Large intestine (tissue), 3 donors: ENCODE measurements around the gene RAX2. TPM values are rescaled to one million over a fixed set of nuclear protein-coding genes. Genes with fewer than 3 reads are reported as not detected.

ENCODE experiments used
- DNase-seq, 2 donors: peaks; one replicate each; pipeline versions ENCODE4 v3.0.0 to v3.0.0-alpha.2; 2013
- H3K27ac ChIP-seq: one replicate; pipeline ENCODE4 v1.5.1; 2013; ENCODE audit warnings: low read length
- H3K27me3 ChIP-seq: 2 replicates; pipeline ENCODE4 v1.6.1; 2013; ENCODE audit warnings: low read length; ENCODE audit not compliant: control insufficient read depth, insufficient read depth
- H3K36me3 ChIP-seq: 2 replicates; pipeline ENCODE4 v1.6.1; 2013; ENCODE audit warnings: low read length; ENCODE audit not compliant: control insufficient read depth, insufficient read depth
- H3K4me1 ChIP-seq: one replicate; pipeline ENCODE4 v1.6.1; 2013; ENCODE audit warnings: low read length; ENCODE audit not compliant: control insufficient read depth, insufficient read depth
- H3K4me3 ChIP-seq: one replicate; pipeline ENCODE4 v1.5.1; 2013; ENCODE audit warnings: low read length
- H3K9me3 ChIP-seq: one replicate; pipeline ENCODE4 v1.6.1; 2013; ENCODE audit warnings: mild to moderate bottlenecking, low read depth, low read length, moderate library complexity; ENCODE audit not compliant: control insufficient read depth
- WGBS: methylation state at CpG from one replicate; pipeline ENCODE4 v1.1.5; 2013; ENCODE audit warnings: low lambda C conversion rate; ENCODE audit not compliant: insufficient coverage; 5-methylcytosine and 5-hydroxymethylcytosine counted together
- polyA plus RNA-seq: library from polyadenylated mRNA; unstranded; fragments of 120-200 nt; gene quantifications from one replicate; pipeline ENCODE4 v1.2.1, GENCODE V29; 2013

The RAX2 gene
- polyA plus RNA-seq, 1 donor = 0.01 TPM

DNA sequence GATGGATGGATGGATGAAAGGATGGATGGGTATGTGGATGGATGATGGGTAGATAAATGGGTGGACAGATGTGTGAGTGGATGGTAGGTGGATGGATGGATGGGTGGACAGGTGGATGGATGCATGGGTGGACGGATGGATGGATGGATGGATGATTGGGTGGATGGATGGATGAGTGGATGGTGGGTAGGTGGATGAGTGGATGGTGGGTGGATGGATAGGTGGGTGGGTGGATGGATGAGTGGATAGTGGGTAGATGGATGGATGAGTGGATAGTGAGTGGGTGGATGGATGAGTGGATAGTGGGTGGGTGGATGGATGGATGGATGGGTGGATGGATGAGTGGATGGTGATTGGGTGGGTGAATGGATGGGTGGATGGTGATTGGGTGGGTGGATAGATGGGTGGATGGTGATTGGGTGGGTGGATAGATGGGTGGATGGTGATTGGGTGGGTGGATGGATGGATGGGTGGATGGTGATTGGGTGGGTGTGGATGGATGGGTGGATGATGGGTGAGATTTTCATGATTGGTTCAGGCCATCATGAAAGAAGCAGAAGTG is 4.5 kb upstream of the RAX2 start:
- Histone ChIP-seq H3K36me3 (no peaks in the 10 kb centered on the region), H3K4me3 (no peak overlapping the region), H3K4me1 (no peaks in the 10 kb centered on the region), H3K27ac (no peak overlapping the region), H3K27me3 (no peaks in the 10 kb centered on the region), H3K9me3 (peaks cover 14% of the 10 kb centered on the region)
- DNase-seq = no peak
- WGBS = 100% methylated on average over 1 of the region's 1 CpG

- Histone ChIP-seq H3K4me1 (no peaks in the 10 kb centered on the region), H3K36me3 (no peaks in the 10 kb centered on the region), H3K27ac (no peak overlapping the region), H3K27me3 (no peaks in the 10 kb centered on the region), H3K9me3 (peaks cover 11% of the 10 kb centered on the region), H3K4me3 (no peak overlapping the region)
- no CpG with 5 or more reads among the region's 5 CpGs for WGBS
- no peak for DNase-seq
Observed at GRCh38 chr19:3775831-3776230, 3.8 kb upstream of the RAX2 start.

DNA sequence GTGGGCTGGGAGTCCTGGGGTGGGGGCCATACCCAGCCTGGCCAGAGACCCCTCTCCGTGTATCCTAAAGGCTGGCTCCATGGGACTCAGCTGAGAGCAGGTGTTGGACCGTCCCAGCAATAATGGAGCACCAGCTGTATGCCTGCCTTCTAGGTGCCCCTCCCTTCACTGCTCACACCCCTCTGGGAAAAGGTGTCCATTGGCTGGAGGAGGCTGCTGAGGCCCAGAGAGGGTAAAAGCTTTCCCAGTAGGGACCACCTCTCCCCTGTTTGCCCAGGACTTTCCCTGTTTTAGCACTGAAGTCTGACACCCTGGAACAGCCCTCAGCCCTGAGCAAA is 3.3 kb upstream of the RAX2 start:
- H3K4me3 ChIP-seq = no peak overlapping the region
- no CpG with 5 or more reads among the region's 2 CpGs for WGBS
- DNase-seq = no peak
- peaks cover 8% of the 10 kb centered on the region for H3K9me3 ChIP-seq
- no peaks in the 10 kb centered on the region for H3K4me1 ChIP-seq
- no peak overlapping the region for H3K27ac ChIP-seq
- H3K36me3 ChIP-seq = no peaks in the 10 kb centered on the region
- H3K27me3 ChIP-seq = no peaks in the 10 kb centered on the region

DNA sequence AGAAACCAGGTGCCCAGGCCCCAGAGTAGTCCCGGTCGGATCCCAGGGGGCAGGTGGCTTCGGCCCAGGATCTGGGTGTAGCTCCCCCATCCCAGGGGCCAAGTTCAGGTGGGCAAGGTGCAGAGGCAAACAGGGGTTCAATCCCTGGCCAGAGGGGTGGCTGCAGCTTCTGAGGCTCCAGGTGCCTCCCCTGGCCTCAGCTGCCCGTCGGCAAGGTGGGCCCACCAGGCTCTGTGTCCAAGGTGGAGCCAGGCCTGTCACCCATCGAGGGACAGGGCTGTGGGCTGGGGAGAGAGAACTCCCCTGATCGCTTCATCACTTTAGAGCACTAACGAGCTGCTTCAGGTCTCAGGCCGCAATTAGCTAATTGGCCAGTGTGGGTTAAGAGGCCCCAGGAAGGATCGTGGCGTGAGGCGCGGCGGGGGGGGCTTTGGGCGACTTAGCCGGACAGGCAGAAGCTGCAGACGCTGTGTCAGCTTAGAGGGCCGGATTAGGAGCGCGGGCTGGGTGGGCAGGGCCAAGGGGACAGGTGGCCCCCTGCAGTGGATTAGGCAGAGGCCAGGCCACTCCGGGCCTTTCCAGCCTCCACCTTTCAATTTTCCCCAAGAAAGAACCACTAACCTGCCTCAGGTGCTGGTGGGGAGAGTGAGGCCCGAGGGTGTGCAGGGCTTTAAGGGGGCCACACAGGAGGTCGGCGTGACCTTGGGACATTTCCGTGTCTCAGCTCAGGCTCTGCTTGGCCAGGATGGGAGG is 2.8 kb upstream of the RAX2 start:
- DNase-seq = no peak
- Histone ChIP-seq H3K4me1 (no peaks in the 10 kb centered on the region), H3K27me3 (no peaks in the 10 kb centered on the region), H3K9me3 (peaks cover 8% of the 10 kb centered on the region), H3K36me3 (no peaks in the 10 kb centered on the region), H3K27ac (no peak overlapping the region), H3K4me3 (no peak overlapping the region)
- WGBS = no CpG with 5 or more reads among the region's 25 CpGs

GRCh38 chr19:3773814-3774515 is 1.9 kb upstream of the RAX2 start:
- H3K9me3 ChIP-seq = peaks cover 5% of the 10 kb centered on the region
- DNase-seq = no peak
- no peaks in the 10 kb centered on the region for H3K27me3 ChIP-seq
- H3K36me3 ChIP-seq = no peaks in the 10 kb centered on the region
- H3K4me1 ChIP-seq = no peaks in the 10 kb centered on the region
- WGBS = no CpG with 5 or more reads among the region's 12 CpGs
- H3K4me3 ChIP-seq = no peak overlapping the region
- no peak overlapping the region for H3K27ac ChIP-seq

DNA sequence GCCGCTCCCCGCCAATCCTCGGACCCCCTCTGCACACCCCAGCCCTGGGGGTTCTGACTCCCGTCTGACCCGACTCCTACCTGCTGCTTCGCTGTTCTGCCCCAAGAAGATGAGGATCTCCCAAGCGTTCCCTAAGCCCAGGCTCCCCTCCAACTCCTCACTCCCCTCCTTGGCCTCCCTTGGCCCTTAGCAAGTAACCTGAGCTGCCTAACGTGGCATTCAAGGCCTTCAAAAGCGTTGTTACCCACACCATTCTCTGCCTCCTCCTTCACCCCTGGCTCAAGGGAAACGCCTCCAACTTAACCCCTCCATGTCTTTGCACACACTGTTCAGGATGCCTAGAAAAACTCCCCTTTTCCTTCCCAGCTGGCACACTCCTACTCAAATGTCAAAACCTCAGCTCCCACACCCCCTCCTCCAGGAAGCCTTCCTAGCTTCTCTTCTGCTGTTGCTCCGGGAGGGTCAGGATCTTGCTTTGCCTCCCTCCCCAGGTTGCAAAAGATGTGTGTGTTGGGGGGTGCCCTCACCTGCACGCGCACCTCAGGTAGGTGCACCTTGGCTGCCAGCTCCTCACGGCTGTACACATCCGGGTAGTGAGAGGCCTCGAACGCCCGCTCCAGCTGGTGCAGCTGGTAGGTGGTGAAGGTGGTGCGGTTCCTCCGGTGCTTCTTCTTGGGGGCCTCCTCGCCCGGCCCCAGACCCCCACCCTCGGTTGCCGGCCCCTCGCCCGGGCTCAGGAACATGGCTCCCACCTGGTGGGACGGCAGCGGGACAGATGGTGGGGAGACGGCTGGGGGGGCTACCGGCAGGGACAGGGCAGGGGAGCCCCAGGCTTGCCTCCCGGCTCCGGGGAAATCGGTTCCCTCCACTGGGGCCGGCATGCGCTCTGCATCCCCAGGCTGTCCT is 775 bp downstream of the RAX2 start:
- peaks cover 3% of the 10 kb centered on the region for H3K4me1 ChIP-seq
- WGBS = no CpG with 5 or more reads among the region's 35 CpGs
- H3K36me3 ChIP-seq = peaks cover 16% of the 10 kb centered on the region
- no peak for DNase-seq
- no peaks in the 10 kb centered on the region for H3K27me3 ChIP-seq
- H3K27ac ChIP-seq = no peak overlapping the region
- H3K4me3 ChIP-seq = no peak overlapping the region
- H3K9me3 ChIP-seq = no peaks in the 10 kb centered on the region

- peaks cover 3% of the 10 kb centered on the region for H3K4me1 ChIP-seq
- H3K27ac ChIP-seq = no peak overlapping the region
- DNase-seq = no peak
- no CpG with 5 or more reads among the region's 53 CpGs for WGBS
- H3K36me3 ChIP-seq = peaks cover 16% of the 10 kb centered on the region
- no peak overlapping the region for H3K4me3 ChIP-seq
- H3K9me3 ChIP-seq = no peaks in the 10 kb centered on the region
- H3K27me3 ChIP-seq = no peaks in the 10 kb centered on the region
Observed at GRCh38 chr19:3770136-3770999, 1.7 kb downstream of the RAX2 start.

- H3K27me3 ChIP-seq = no peaks in the 10 kb centered on the region
- no peaks in the 10 kb centered on the region for H3K9me3 ChIP-seq
- no peak for DNase-seq
- H3K36me3 ChIP-seq = peaks cover 21% of the 10 kb centered on the region
- H3K27ac ChIP-seq = no peak overlapping the region
- no peak overlapping the region for H3K4me3 ChIP-seq
- peaks cover 3% of the 10 kb centered on the region for H3K4me1 ChIP-seq
- no CpG with 5 or more reads among the region's 17 CpGs for WGBS
Observed at GRCh38 chr19:3769494-3769893, 2.5 kb downstream of the RAX2 start.

- Histone ChIP-seq H3K9me3 (no peaks in the 10 kb centered on the region), H3K4me1 (peaks cover 3% of the 10 kb centered on the region), H3K27ac (no peak overlapping the region), H3K27me3 (no peaks in the 10 kb centered on the region), H3K4me3 (no peak overlapping the region), H3K36me3 (peaks cover 21% of the 10 kb centered on the region)
- WGBS = 97% methylated on average over 3 of the region's 7 CpGs
- DNase-seq = no peak
Observed at GRCh38 chr19:3768748-3769099, 3.3 kb downstream of the RAX2 start.
